HepG2 (cell line): Measurements from ENCODE around the gene ARID1A. TPM values are rescaled to one million over a fixed set of nuclear protein-coding genes. Genes with fewer than 3 reads are reported as not detected.
A peak's percentile ranks its signal among the peaks of the same experiment; 100 is the strongest.

Experiments
- CEBPG ChIP-seq: IDR thresholded peaks from 2 replicates; pipeline ENCODE4 v1.6.1; 2016
- FOXM1 ChIP-seq: sonication (generic); formaldehyde crosslinking; IDR thresholded peaks from 2 replicates; pipeline ENCODE4 v1.5.0; 2020; ENCODE audit warnings: missing genetic modification reagents
- NAIF1 ChIP-seq: sonication (generic); formaldehyde crosslinking; IDR thresholded peaks from 2 replicates; pipeline ENCODE4 v1.5.0; 2020; ENCODE audit warnings: mild to moderate bottlenecking, missing genetic modification reagents, borderline replicate concordance
- NFE2L2 ChIP-seq: fragments of 150-350 bp; IDR thresholded peaks from 2 replicates; pipeline ENCODE4 v1.6.1; 2014; ENCODE audit warnings: low read length
- NKX3-1 ChIP-seq: sonication (generic); formaldehyde crosslinking; IDR thresholded peaks from 2 replicates; pipeline ENCODE4 v1.5.0; 2020; ENCODE audit warnings: missing genetic modification reagents
- RFXANK ChIP-seq: IDR thresholded peaks from 2 replicates; pipeline ENCODE4 v1.6.1; 2016
- ZBTB21 ChIP-seq: sonication (generic); formaldehyde crosslinking; IDR thresholded peaks from 2 replicates; pipeline ENCODE4 v1.4.0; 2020; ENCODE audit warnings: missing genetic modification reagents
- ZNF878 ChIP-seq: sonication (generic); formaldehyde crosslinking; IDR thresholded peaks from 2 replicates; pipeline ENCODE4 v1.8.1; 2023; ENCODE audit warnings: mild to moderate bottlenecking, missing genetic modification reagents, moderate library complexity
- ZSCAN20 ChIP-seq: sonication (generic); formaldehyde crosslinking; IDR thresholded peaks from 2 replicates; pipeline ENCODE4 v1.4.0; 2020; ENCODE audit warnings: missing genetic modification reagents, mild to moderate bottlenecking, borderline replicate concordance
- ZSCAN22 ChIP-seq: sonication (generic); formaldehyde crosslinking; IDR thresholded peaks from 2 replicates; pipeline ENCODE4 v1.4.0; 2020; ENCODE audit warnings: mild to moderate bottlenecking, missing genetic modification reagents
- polyA plus RNA-seq, 8 experiments: library from polyadenylated mRNA; depleted of rRNA in 3 of 8; stranded (reverse) in 7 of 8; unstranded in 1 of 8; fragments of >200 nt; fragmentation: Illumina TruSeq in 4 of 8; extraction: Trizol in 4 of 8; gene quantifications; 2 replicates each; pipeline versions ENCODE4 v1.2.1 to v1.2.3, GENCODE V29; 2011 to 2016; ENCODE audit warnings: low read depth in 4 of 8, missing spikeins in 1 of 8, mixed read lengths in 1 of 8; ENCODE audit not compliant: insufficient read depth in 1 of 8
- total RNA-seq, 5 experiments: library from RNA; depleted of rRNA; stranded (reverse); fragments of >200 nt; fragmentation: Illumina TruSeq; extraction: Trizol; gene quantifications; 2 replicates each; pipeline ENCODE4 v1.2.3, GENCODE V29; 2016; ENCODE audit warnings: low read depth in 1 of 5
- TF ChIP-seq, protein P1 (sequence below): sonication (generic); formaldehyde crosslinking; IDR thresholded peaks from 2 replicates; pipeline ENCODE4 v1.5.1; 2020; ENCODE audit warnings: missing genetic modification reagents, mild to moderate bottlenecking, borderline replicate concordance
- TF ChIP-seq, protein P2 (sequence below): sonication (generic); formaldehyde crosslinking; IDR thresholded peaks from 2 replicates; pipeline ENCODE4 v1.4.0; 2020; ENCODE audit warnings: mild to moderate bottlenecking, missing genetic modification reagents
- TF ChIP-seq, protein P3 (sequence below): sonication (generic); formaldehyde crosslinking; IDR thresholded peaks from 2 replicates; pipeline ENCODE4 v1.8.0; 2022; ENCODE audit warnings: mild to moderate bottlenecking, missing genetic modification reagents; ENCODE audit not compliant: insufficient replicate concordance
- TF ChIP-seq, protein P4 (sequence below): sonication (generic); formaldehyde crosslinking; IDR thresholded peaks from 2 replicates; pipeline ENCODE4 v1.8.0; 2023; ENCODE audit warnings: mild to moderate bottlenecking, missing genetic modification reagents

ARID1A gene
- total and polyA plus RNA-seq, 2 of the 13 experiments (the other 11 are each of a cell fraction or from before 2014, with no cell fraction given), result 11.9 to 15.9 TPM

DNA sequence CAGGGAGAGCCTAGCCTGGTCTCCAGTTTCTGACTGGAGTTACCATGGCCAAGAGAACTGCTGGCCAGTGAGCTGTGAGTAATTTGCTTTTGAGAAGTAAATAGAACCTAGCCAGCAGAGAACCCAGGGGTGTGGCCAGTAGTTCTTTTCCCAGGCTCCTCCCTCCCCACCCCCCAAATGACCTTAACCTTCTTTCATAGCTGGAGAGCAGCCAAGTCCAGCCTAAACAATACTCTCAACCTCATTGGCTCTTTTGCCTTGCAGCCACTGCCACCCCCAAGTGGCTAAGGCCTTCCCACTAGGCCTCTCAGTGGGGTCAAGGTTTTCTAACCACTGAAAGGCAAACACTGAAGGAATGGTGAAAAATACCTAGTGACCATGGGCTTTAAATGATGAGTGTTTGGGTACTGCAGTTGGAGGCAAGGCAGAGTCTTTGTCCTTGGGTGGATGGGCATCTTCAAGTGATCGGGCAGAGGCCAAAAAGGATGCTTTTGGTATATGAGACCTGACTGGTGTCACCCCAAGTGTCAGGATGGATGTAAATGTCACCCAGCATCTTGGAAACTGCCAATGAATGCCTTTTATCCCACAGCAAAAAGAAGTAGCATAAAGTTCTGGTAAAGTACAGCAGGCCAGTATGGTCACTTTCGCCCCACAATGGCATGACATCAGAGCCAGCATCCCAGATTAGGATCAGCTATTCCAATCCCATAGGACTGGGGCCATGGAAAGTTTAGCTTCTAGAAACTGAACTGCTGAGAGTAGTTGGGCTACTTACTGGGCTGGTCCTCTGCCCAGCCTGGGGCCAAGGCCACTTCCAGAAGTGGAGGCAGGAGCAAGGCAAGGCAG, 88.4 kb downstream of the ARID1A start (continued):
- TF ChIP-seq, protein P1, sequence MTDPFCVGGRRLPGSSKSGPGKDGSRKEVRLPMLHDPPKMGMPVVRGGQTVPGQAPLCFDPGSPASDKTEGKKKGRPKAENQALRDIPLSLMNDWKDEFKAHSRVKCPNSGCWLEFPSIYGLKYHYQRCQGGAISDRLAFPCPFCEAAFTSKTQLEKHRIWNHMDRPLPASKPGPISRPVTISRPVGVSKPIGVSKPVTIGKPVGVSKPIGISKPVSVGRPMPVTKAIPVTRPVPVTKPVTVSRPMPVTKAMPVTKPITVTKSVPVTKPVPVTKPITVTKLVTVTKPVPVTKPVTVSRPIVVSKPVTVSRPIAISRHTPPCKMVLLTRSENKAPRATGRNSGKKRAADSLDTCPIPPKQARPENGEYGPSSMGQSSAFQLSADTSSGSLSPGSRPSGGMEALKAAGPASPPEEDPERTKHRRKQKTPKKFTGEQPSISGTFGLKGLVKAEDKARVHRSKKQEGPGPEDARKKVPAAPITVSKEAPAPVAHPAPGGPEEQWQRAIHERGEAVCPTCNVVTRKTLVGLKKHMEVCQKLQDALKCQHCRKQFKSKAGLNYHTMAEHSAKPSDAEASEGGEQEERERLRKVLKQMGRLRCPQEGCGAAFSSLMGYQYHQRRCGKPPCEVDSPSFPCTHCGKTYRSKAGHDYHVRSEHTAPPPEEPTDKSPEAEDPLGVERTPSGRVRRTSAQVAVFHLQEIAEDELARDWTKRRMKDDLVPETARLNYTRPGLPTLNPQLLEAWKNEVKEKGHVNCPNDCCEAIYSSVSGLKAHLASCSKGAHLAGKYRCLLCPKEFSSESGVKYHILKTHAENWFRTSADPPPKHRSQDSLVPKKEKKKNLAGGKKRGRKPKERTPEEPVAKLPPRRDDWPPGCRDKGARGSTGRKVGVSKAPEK, result no peak
- TF ChIP-seq ZSCAN20 (CRISPR knock-in tag) (no peak), NFE2L2 (no peak), CEBPG (CRISPR knock-in tag) (peak; percentile 51), ZNF878 (CRISPR knock-in tag) (peak; percentile 73; the same call in 1 of the 2 replicates), RFXANK (CRISPR knock-in tag) (no peak), FOXM1 (CRISPR knock-in tag) (no peak), ZBTB21 (no peak), NKX3-1 (CRISPR knock-in tag) (no peak), ZSCAN22 (CRISPR knock-in tag) (no peak), NAIF1 (0 out of 2 replicates have a peak, but pooled peaks have one; percentile 56)
- TF ChIP-seq, protein P2, sequence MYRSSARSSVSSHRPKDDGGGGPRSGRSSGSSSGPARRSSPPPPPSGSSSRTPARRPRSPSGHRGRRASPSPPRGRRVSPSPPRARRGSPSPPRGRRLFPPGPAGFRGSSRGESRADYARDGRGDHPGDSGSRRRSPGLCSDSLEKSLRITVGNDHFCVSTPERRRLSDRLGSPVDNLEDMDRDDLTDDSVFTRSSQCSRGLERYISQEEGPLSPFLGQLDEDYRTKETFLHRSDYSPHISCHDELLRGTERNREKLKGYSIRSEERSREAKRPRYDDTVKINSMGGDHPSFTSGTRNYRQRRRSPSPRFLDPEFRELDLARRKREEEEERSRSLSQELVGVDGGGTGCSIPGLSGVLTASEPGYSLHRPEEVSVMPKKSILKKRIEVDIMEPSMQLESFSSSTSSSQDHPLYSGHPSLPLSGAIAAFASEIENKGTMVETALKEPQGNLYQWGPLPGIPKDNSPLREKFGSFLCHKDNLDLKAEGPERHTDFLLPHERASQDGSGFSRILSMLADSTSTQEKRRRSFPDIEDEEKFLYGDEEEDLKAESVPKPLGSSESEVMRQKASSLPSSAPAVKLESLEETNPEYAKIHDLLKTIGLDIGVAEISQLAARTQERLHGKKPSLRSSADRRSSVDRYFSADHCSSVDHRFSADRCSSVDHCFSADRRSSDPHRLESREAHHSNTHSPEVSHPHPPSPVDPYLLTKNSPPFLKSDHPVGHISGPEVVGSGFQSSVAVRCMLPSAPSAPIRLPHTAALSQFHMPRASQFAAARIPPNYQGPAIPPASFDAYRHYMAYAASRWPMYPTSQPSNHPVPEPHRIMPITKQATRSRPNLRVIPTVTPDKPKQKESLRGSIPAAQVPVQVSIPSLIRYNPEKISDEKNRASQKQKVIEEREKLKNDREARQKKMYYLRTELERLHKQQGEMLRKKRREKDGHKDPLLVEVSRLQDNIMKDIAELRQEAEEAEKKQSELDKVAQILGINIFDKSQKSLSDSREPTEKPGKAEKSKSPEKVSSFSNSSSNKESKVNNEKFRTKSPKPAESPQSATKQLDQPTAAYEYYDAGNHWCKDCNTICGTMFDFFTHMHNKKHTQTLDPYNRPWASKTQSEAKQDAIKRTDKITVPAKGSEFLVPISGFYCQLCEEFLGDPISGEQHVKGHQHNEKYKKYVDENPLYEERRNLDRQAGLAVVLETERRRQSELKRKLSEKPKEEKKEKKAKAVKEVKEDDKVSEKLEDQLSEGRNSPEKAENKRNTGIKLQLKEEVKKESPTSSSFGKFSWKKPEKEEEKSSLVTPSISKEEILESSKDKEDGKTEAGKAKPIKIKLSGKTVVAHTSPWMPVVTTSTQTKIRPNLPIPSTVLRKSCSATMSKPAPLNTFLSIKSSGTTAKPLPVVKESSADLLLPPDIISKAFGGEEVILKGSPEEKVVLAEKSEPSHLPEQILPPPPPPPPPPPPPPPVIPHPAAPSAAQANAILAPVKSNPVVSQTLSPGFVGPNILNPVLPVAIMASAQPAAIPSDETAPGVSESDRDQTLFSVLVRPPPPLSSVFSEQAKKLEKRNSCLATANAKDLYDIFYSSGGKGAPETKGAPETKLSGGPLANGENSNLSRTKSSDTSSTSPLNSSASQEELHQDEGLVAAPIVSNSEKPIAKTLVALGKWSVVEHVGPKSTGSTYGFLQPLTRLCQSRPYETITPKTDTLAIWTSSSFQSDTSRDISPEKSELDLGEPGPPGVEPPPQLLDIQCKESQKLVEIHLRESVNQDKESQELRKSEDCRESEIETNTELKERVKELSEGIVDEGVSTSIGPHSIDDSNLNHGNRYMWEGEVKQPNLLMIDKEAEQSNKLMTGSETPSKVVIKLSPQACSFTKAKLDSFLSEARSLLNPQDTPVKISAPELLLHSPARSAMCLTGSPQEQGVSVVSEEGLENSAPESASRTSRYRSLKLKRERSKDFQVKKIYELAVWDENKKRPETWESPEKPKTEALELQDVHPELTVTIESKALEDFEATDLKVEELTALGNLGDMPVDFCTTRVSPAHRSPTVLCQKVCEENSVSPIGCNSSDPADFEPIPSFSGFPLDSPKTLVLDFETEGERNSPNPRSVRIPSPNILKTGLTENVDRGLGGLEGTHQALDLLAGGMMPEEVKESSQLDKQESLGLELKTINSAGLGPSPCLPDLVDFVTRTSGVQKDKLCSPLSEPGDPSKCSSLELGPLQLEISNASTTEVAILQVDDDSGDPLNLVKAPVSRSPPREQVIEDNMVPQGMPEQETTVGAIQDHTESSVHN (CRISPR knock-in tag), result no peak
- TF ChIP-seq, protein P3, sequence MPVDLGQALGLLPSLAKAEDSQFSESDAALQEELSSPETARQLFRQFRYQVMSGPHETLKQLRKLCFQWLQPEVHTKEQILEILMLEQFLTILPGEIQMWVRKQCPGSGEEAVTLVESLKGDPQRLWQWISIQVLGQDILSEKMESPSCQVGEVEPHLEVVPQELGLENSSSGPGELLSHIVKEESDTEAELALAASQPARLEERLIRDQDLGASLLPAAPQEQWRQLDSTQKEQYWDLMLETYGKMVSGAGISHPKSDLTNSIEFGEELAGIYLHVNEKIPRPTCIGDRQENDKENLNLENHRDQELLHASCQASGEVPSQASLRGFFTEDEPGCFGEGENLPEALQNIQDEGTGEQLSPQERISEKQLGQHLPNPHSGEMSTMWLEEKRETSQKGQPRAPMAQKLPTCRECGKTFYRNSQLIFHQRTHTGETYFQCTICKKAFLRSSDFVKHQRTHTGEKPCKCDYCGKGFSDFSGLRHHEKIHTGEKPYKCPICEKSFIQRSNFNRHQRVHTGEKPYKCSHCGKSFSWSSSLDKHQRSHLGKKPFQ (CRISPR knock-in tag), result no peak
- TF ChIP-seq, protein P4, sequence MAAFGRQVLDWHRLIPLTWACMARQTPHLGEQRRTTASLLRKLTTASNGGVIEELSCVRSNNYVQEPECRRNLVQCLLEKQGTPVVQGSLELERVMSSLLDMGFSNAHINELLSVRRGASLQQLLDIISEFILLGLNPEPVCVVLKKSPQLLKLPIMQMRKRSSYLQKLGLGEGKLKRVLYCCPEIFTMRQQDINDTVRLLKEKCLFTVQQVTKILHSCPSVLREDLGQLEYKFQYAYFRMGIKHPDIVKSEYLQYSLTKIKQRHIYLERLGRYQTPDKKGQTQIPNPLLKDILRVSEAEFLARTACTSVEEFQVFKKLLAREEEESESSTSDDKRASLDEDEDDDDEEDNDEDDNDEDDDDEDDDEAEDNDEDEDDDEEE (CRISPR knock-in tag), result no peak
